ENCODE results near the gene SIRT7.

Gene SIRT7

GRCh38 chr17:81917565-81918332 is at the start of gene SIRT7:
Gene SIRT7 (minus strand): TSS chr17:81918176. CDS start chr17:81918131, 45 bp downstream.
- Mint-ChIP-seq H3K4me1 (peaks cover 12% of the 10 kb centered on the region), H3K4me3 (peak within 1 kb of the TSS; percentile 85 to 88 (median 87)), H3K27ac (peak within 1 kb of the TSS in 1 of 3 experiments; percentile 23), H3K9me3 (no peaks in the 10 kb centered on the region), H3K27me3 (ENCODE audit: low read depth) (peaks cover 4% of the 10 kb centered on the region), H3K36me3 (ENCODE audit: low read depth) (peaks cover 33% of the 10 kb centered on the region)
- TF ChIP-seq CTCF (IDR thresholded peaks at IDR 0.05; ENCODE audit: unreplicated experiment in 3 of 3) = peak in 1 of 3 experiments; percentile 17

- Mint-ChIP-seq H3K9me3 (no peaks in the 10 kb centered on the region), H3K4me1 (peaks cover 23% of the 10 kb centered on the region), H3K4me3 (no peak overlapping the region), H3K27me3 (ENCODE audit: low read depth) (peaks cover 37% of the 10 kb centered on the region), H3K36me3 (ENCODE audit: low read depth) (no peaks in the 10 kb centered on the region), H3K27ac (no peak overlapping the region)
- no peak for TF ChIP-seq CTCF (IDR thresholded peaks at IDR 0.05; ENCODE audit: unreplicated experiment in 3 of 3)
Measured at GRCh38 chr17:81967244-81967532, 49.2 kb upstream of the SIRT7 start.

GRCh38 chr17:81966343-81967243 is 48.6 kb upstream of the SIRT7 start:
- Mint-ChIP-seq H3K36me3 (ENCODE audit: low read depth) (no peaks in the 10 kb centered on the region), H3K9me3 (no peaks in the 10 kb centered on the region), H3K27ac (no peak overlapping the region), H3K4me1 (peaks cover 24% of the 10 kb centered on the region), H3K4me3 (peak overlapping the region in 1 of 3 experiments; percentile 35), H3K27me3 (ENCODE audit: low read depth) (peaks cover 40% of the 10 kb centered on the region)
- TF ChIP-seq CTCF (IDR thresholded peaks at IDR 0.05; ENCODE audit: unreplicated experiment in 3 of 3) = no peak

GRCh38 chr17:81964081-81964849 is 46.3 kb upstream of the SIRT7 start:
- H3K4me3 Mint-ChIP-seq = peak overlapping the region in 1 of 3 experiments; percentile 12
- H3K27ac Mint-ChIP-seq = peak overlapping the region in 2 of 3 experiments; percentile 39 to 40
- H3K9me3 Mint-ChIP-seq = no peaks in the 10 kb centered on the region
- peaks cover 24% of the 10 kb centered on the region for H3K4me1 Mint-ChIP-seq
- H3K36me3 Mint-ChIP-seq (ENCODE audit: low read depth) = no peaks in the 10 kb centered on the region
- H3K27me3 Mint-ChIP-seq (ENCODE audit: low read depth) = peaks cover 40% of the 10 kb centered on the region
- TF ChIP-seq CTCF (IDR thresholded peaks at IDR 0.05; ENCODE audit: unreplicated experiment in 3 of 3) = no peak

- Mint-ChIP-seq H3K27me3 (ENCODE audit: low read depth) (peaks cover 55% of the 10 kb centered on the region), H3K27ac (peak overlapping the region in 1 of 3 experiments; percentile 66), H3K9me3 (no peaks in the 10 kb centered on the region), H3K36me3 (ENCODE audit: low read depth) (no peaks in the 10 kb centered on the region), H3K4me1 (peaks cover 19% of the 10 kb centered on the region), H3K4me3 (peak overlapping the region; percentile 55 to 80 (median 67))
- no peak for TF ChIP-seq CTCF (IDR thresholded peaks at IDR 0.05; ENCODE audit: unreplicated experiment in 3 of 3)
Measured at GRCh38 chr17:81962499-81963441, 44.8 kb upstream of the SIRT7 start.

All from nephron (organoid).